ENCODE measurements around the gene QSER1.
"Not testable (repeated sequence)": the region's sequence is repeated elsewhere in the genome, so short reads cannot be mapped to it uniquely, and the experiment has no call there.

QSER1 gene

GRCh38 chr11:33025339-33025722, 132.7 kb downstream of the QSER1 start:
- TF ChIP-seq, protein P1, sequence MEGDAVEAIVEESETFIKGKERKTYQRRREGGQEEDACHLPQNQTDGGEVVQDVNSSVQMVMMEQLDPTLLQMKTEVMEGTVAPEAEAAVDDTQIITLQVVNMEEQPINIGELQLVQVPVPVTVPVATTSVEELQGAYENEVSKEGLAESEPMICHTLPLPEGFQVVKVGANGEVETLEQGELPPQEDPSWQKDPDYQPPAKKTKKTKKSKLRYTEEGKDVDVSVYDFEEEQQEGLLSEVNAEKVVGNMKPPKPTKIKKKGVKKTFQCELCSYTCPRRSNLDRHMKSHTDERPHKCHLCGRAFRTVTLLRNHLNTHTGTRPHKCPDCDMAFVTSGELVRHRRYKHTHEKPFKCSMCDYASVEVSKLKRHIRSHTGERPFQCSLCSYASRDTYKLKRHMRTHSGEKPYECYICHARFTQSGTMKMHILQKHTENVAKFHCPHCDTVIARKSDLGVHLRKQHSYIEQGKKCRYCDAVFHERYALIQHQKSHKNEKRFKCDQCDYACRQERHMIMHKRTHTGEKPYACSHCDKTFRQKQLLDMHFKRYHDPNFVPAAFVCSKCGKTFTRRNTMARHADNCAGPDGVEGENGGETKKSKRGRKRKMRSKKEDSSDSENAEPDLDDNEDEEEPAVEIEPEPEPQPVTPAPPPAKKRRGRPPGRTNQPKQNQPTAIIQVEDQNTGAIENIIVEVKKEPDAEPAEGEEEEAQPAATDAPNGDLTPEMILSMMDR (conservative IDR thresholded peaks at IDR 0.05) = no peak
- TF ChIP-seq ZFX (IDR thresholded peaks at IDR 0.05) = no peak
- no peak overlapping the region for H3K27ac ChIP-seq

- TF ChIP-seq, protein P1 (conservative IDR thresholded peaks at IDR 0.05) = no peak
- TF ChIP-seq ZFX (IDR thresholded peaks at IDR 0.05) = no peak
- no peak overlapping the region for H3K27ac ChIP-seq
These were observed 134.6 kb downstream of the QSER1 start for GRCh38 chr11:33027233-33027632.

- no peak overlapping the region for H3K27ac ChIP-seq
- TF ChIP-seq, protein P1 (conservative IDR thresholded peaks at IDR 0.05) = no peak
These were observed 135.4 kb downstream of the QSER1 start for GRCh38 chr11:33027846-33028536.

DNA sequence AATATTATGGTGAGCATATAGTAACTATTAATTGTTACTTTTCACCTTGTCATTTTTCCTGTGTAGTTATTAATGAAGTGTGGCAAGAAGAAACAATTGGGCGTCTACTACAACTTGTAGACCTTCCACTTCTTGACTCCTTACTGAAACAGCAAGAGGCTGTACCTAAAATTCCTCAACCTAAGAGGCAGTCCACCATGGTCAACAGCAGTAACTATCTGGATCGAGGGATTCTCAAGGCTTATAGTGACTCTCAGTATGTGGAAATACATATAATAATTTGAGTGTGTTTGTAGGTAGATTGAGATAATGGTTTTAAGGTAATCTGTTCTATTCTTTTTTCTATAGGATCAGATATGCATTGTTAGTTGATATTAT, 135.9 kb downstream of the QSER1 start:
- H3K27ac ChIP-seq = no peak overlapping the region
- TF ChIP-seq ZFX (IDR thresholded peaks at IDR 0.05) = no peak
- TF ChIP-seq, protein P1 (conservative IDR thresholded peaks at IDR 0.05) = no peak

DNA sequence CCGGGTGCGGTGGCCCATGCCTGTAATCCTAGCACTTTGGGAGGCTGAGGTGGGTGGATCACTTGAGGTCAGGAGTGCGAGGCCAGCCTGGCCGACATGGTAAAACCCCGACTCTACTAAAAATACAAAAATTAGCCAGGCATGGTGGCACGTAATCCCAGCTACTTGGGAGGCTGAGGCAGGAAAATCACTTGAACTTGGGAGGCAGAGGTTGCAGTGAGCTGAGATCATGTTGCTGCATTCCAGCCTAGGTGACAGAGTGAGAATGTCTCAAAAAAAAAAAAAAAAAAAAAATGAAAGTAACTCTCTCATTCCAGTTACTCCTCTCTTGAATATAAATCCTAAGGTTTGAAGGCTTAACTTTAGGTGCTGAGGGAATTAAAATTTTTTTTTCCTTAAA, 136.6 kb downstream of the QSER1 start:
- not testable (repeated sequence) for H3K27ac ChIP-seq
